ENCODE measurements around the gene FAHD1. TPM values are rescaled to one million over a fixed set of nuclear protein-coding genes. Genes with fewer than 3 reads are reported as not detected.

The FAHD1 gene
- total RNA-seq, 4 donors from 2014 or later = 32.3 to 46.3 (median 34.1) TPM

- no peak for ATAC-seq (ENCODE audit: low FRiP score)
- TF ChIP-seq CTCF (IDR thresholded peaks at IDR 0.05) = no peak
- DNase-seq (ENCODE audit: low spot score) = no peak
Measured at GRCh38 chr16:1818204-1818872, 8.7 kb upstream of the FAHD1 start.

GRCh38 chr16:1818873-1819525 lies 8.0 kb upstream of the FAHD1 start:
- ATAC-seq (ENCODE audit: low FRiP score) (no peak), DNase-seq (ENCODE audit: low spot score) (no peak)
- no peak for TF ChIP-seq CTCF (IDR thresholded peaks at IDR 0.05)

GRCh38 chr16:1819611-1820010 lies 7.4 kb upstream of the FAHD1 start:
- DNase-seq (ENCODE audit: low spot score) = no peak
- no peak for TF ChIP-seq CTCF (IDR thresholded peaks at IDR 0.05)
- ATAC-seq (ENCODE audit: low FRiP score) = no peak

- ATAC-seq (ENCODE audit: low FRiP score) (no peak), DNase-seq (ENCODE audit: low spot score) (no peak)
- no peak for TF ChIP-seq CTCF (IDR thresholded peaks at IDR 0.05)
Measured at GRCh38 chr16:1820096-1820945, 6.7 kb upstream of the FAHD1 start.

GRCh38 chr16:1820946-1821290 lies 6.1 kb upstream of the FAHD1 start:
- ATAC-seq (ENCODE audit: low FRiP score) (no peak), DNase-seq (ENCODE audit: low spot score) (no peak)
- no peak for TF ChIP-seq CTCF (IDR thresholded peaks at IDR 0.05)

GRCh38 chr16:1821861-1822611 lies 5.0 kb upstream of the FAHD1 start:
- TF ChIP-seq CTCF (IDR thresholded peaks at IDR 0.05) = no peak
- DNase-seq (ENCODE audit: low spot score) (no peak), ATAC-seq (ENCODE audit: low FRiP score) (no peak)

All from omental fat pad (tissue), 4 donors.